HepG2 (cell line): ENCODE results near the gene GAL3ST3. TPM values are rescaled to one million over a fixed set of nuclear protein-coding genes. Genes with fewer than 3 reads are reported as not detected.

Experiments
- ATAC-seq: fragments of 200-7000 bp; cut with Tn5 transposase; 3 replicates; pipeline ENCODE4 v1.9.1; 2020; ENCODE audit warnings: mild to moderate bottlenecking, moderate library complexity
- BruUV-seq: library from RNA; stranded (reverse); fragments of 400-500 nt; replicated peaks from 2 replicates; lab custom pipeline; 2021; lab: Mats Ljungman, UMichigan
- CTCF ChIA-PET: fragments of 300-600 bp; formaldehyde crosslinking; extraction: SDS; loops from one replicate; lab custom pipeline; 2021; ENCODE audit warnings: low total read pairs, inconsistent platforms, low intra/inter-chr PET ratio; lab: Yijun Ruan, JAX
- POLR2A ChIA-PET: fragments of 350-600 bp; sonication (Branson Sonifier 250); formaldehyde crosslinking; loops from one replicate; lab custom pipeline; 2020; ENCODE audit warnings: antibody characterized with exemption, inconsistent platforms; lab: Yijun Ruan, JAX
- DNase-seq: peaks from one replicate; pipeline ENCODE4 v3.0.0-alpha.2; 2015; ENCODE audit warnings: low spot score
- FAIRE-seq: peaks from 3 replicates; lab custom pipeline; 2011; peaks lifted over from hg19 to GRCh38; lab: Jason Lieb, UNC
- H2AFZ ChIP-seq: one replicate; pipeline ENCODE4 v1.6.1; 2011; ENCODE audit warnings: low read length, inconsistent platforms
- H3K27ac ChIP-seq: fragments of 300-600 bp; 3 replicates; pipeline ENCODE4 v1.8.0; 2011; ENCODE audit warnings: mixed run types, mild to moderate bottlenecking, mixed read lengths, low read length, inconsistent platforms; ENCODE audit not compliant: insufficient read depth; ENCODE audit errors: extremely low read length
- H3K27me3 ChIP-seq, 2 experiments: fragments of 200-600 bp in 1 of 2; 2 replicates in 1 of 2; 3 replicates in 1 of 2; pipeline versions ENCODE4 v1.6.0 to v1.8.0; 2011; ENCODE audit warnings: low read length in 2 of 2, mild to moderate bottlenecking in 2 of 2, moderate library complexity in 2 of 2, inconsistent platforms in 1 of 2; ENCODE audit not compliant: insufficient read depth in 2 of 2, control insufficient read depth in 1 of 2
- H3K36me3 ChIP-seq, 2 experiments: fragments of 200-600 bp in 1 of 2; replicated peaks in 1 of 2; 2 replicates in 1 of 2; 3 replicates in 1 of 2; pipeline versions ENCODE4 v1.5.1 to v1.8.0; 2011; ENCODE audit warnings: low read length in 2 of 2, inconsistent platforms in 1 of 2; ENCODE audit not compliant: insufficient read depth in 2 of 2, control insufficient read depth in 1 of 2
- H3K4me1 ChIP-seq: 2 replicates; pipeline ENCODE4 v1.5.1; 2012; ENCODE audit warnings: low read length, inconsistent platforms; ENCODE audit not compliant: insufficient read depth
- H3K4me2 ChIP-seq: 2 replicates; pipeline ENCODE4 v1.6.0; 2011; ENCODE audit warnings: low read depth, low read length, inconsistent platforms
- H3K4me3 ChIP-seq, 3 experiments: fragments of 200-600 bp in 1 of 3; sonication (generic), shearing (Covaris generic) in 1 of 3; replicated peaks in 1 of 3; 2 replicates each; pipeline ENCODE4 v1.5.1; 2011 to 2016; ENCODE audit warnings: low read length in 3 of 3, inconsistent platforms in 2 of 3, low read depth in 2 of 3, mild to moderate bottlenecking in 2 of 3, control low read depth in 1 of 3, mixed read lengths in 1 of 3; ENCODE audit not compliant: insufficient read depth in 1 of 3
- H3K79me2 ChIP-seq: one replicate; pipeline ENCODE4 v1.6.1; 2011; ENCODE audit warnings: low read length, inconsistent platforms; ENCODE audit not compliant: insufficient read depth
- H3K9ac ChIP-seq: 2 replicates; pipeline ENCODE4 v1.6.0; 2011; ENCODE audit warnings: mild to moderate bottlenecking, low read depth, low read length, inconsistent platforms; ENCODE audit not compliant: insufficient read depth
- H3K9me3 ChIP-seq: 2 replicates; pipeline ENCODE4 v1.5.1; 2012; ENCODE audit warnings: mild to moderate bottlenecking, low read length
- H4K20me1 ChIP-seq: 2 replicates; pipeline ENCODE4 v1.6.0; 2011; ENCODE audit warnings: inconsistent platforms, mild to moderate bottlenecking, low read length, moderate library complexity; ENCODE audit not compliant: insufficient read depth
- ARID2 ChIP-seq: sonication (generic); formaldehyde crosslinking; IDR thresholded peaks from 2 replicates; pipeline ENCODE4 v1.8.1; 2022; ENCODE audit warnings: mild to moderate bottlenecking, missing genetic modification reagents, borderline replicate concordance
- GTF3A ChIP-seq: sonication (generic); formaldehyde crosslinking; conservative IDR thresholded peaks from 2 replicates; pipeline ENCODE4 v1.4.0; 2020; ENCODE audit warnings: mild to moderate bottlenecking, missing genetic modification reagents
- KAT8 ChIP-seq: IDR thresholded peaks from 2 replicates; pipeline ENCODE4 v1.6.1; 2016; ENCODE audit warnings: missing genetic modification reagents, missing compliant biosample characterization
- NR2F2 ChIP-seq: IDR thresholded peaks from 2 replicates; pipeline ENCODE4 v1.6.1; 2012; ENCODE audit warnings: low read depth, inconsistent platforms, borderline replicate concordance
- TEF ChIP-seq: sonication (generic); formaldehyde crosslinking; IDR thresholded peaks from 2 replicates; pipeline ENCODE4 v1.5.0; 2020; ENCODE audit warnings: missing genetic modification reagents
- XRCC5 ChIP-seq: fragments of 200-400 bp; formaldehyde crosslinking; optimal IDR thresholded peaks from 2 replicates; pipeline ENCODE3; 2017; ENCODE audit warnings: mild to moderate bottlenecking, low read length
- ZBED4 ChIP-seq: sonication (generic); formaldehyde crosslinking; IDR thresholded peaks from 2 replicates; pipeline ENCODE4 v1.4.0; 2020; ENCODE audit warnings: missing genetic modification reagents, borderline replicate concordance
- ZNF3 ChIP-seq: IDR thresholded peaks from 2 replicates; pipeline ENCODE4 v1.7.0; 2017; ENCODE audit warnings: inconsistent platforms
- ZNF350 ChIP-seq: sonication (generic); formaldehyde crosslinking; IDR thresholded peaks from 2 replicates; pipeline ENCODE4 v1.4.0; 2020; ENCODE audit warnings: mild to moderate bottlenecking, low read depth, missing genetic modification reagents, borderline replicate concordance
- ZNF614 ChIP-seq: IDR thresholded peaks from 2 replicates; pipeline ENCODE4 v1.6.1; 2018; ENCODE audit warnings: missing biosample characterization, missing genetic modification reagents, inconsistent platforms, borderline replicate concordance
- ZNF841 ChIP-seq: sonication (generic); formaldehyde crosslinking; IDR thresholded peaks from 2 replicates; pipeline ENCODE4 v1.8.1; 2023; ENCODE audit warnings: missing genetic modification reagents, borderline replicate concordance
- ZSCAN22 ChIP-seq: sonication (generic); formaldehyde crosslinking; IDR thresholded peaks from 2 replicates; pipeline ENCODE4 v1.4.0; 2020; ENCODE audit warnings: mild to moderate bottlenecking, missing genetic modification reagents
- WGBS: methylation state at CpG from one replicate; pipeline ENCODE4 v1.1.6; 2017; ENCODE audit warnings: low lambda C conversion rate; 5-methylcytosine and 5-hydroxymethylcytosine counted together
- in situ Hi-C: cut with HindIII; loops from 2 replicates; pipeline ENCODE4 v1.10.0; 2017; ENCODE audit warnings: low pct_unique_long_range_greater_than_20kb; ENCODE audit not compliant: extremely low pct_ligation_motif_present
- intact Hi-C: fragments of 100-400 bp; cut with micrococcal nuclease; formaldehyde crosslinking; loops from one replicate; pipeline ENCODE4 v1.10.0; 2022; ENCODE audit not compliant: unreplicated experiment
- polyA plus RNA-seq, 8 experiments: library from polyadenylated mRNA; depleted of rRNA in 3 of 8; stranded (reverse) in 7 of 8; unstranded in 1 of 8; fragments of >200 nt; fragmentation: Illumina TruSeq in 4 of 8; extraction: Trizol in 4 of 8; gene quantifications; 2 replicates each; pipeline versions ENCODE4 v1.2.1 to v1.2.3, GENCODE V29; 2011 to 2016; ENCODE audit warnings: low read depth in 4 of 8, missing spikeins in 1 of 8, mixed read lengths in 1 of 8; ENCODE audit not compliant: insufficient read depth in 1 of 8
- total RNA-seq, 5 experiments: library from RNA; depleted of rRNA; stranded (reverse); fragments of >200 nt; fragmentation: Illumina TruSeq; extraction: Trizol; gene quantifications; 2 replicates each; pipeline ENCODE4 v1.2.3, GENCODE V29; 2016; ENCODE audit warnings: low read depth in 1 of 5

GAL3ST3 gene
- total and polyA plus RNA-seq, 2 of the 13 experiments (the other 11 are each of a cell fraction or from before 2014, with no cell fraction given) = not detected

GRCh38 chr11:66059966-66060680 lies 11.2 kb upstream of the GAL3ST3 start:
- TF ChIP-seq ZSCAN22 (CRISPR knock-in tag) (no peak), XRCC5 (no peak), NR2F2 (no peak), ZNF841 (CRISPR knock-in tag) (no peak), ZNF614 (CRISPR knock-in tag) (no peak), KAT8 (CRISPR knock-in tag) (no peak)
- no peaks in the 10 kb centered on the region for H3K9me3 ChIP-seq
- no peak for DNase-seq
- FAIRE-seq = no peak
- H3K27me3 ChIP-seq = no peaks in the 10 kb centered on the region
- in situ Hi-C loops (no loop called here), intact Hi-C loops (no loop called here)
- no peaks in the 10 kb centered on the region for H4K20me1 ChIP-seq
- H3K27ac ChIP-seq = no peak overlapping the region
- H3K9ac ChIP-seq = no peak overlapping the region
- peaks cover 9% of the 10 kb centered on the region for H3K4me1 ChIP-seq
- H3K4me3 ChIP-seq = no peak overlapping the region
- ChIA-PET CTCF (no interaction called here), POLR2A (interaction anchor here (0.7 to 1.8 kb wide), 2 partner anchors 8 to 15 kb away, joined by 3 to 5 read pairs; partner anchors contain the start of gene SF3B2)
- 81% methylated on average over 7 of the region's 8 CpGs for WGBS
- ATAC-seq = no peak; the same call in 2 of the 3 replicates
- H3K4me2 ChIP-seq = no peak overlapping the region
- no TSS peak for BruUV-seq
- H3K36me3 ChIP-seq = peaks cover 41 to 91% of the 10 kb centered on the region in 2 experiments
- H2AFZ ChIP-seq = no peak overlapping the region
- peaks cover 5% of the 10 kb centered on the region for H3K79me2 ChIP-seq

- Histone ChIP-seq H3K4me2 (no peak overlapping the region), H3K36me3 (peaks cover 34 to 65% of the 10 kb centered on the region in 2 experiments), H3K27ac (no peak overlapping the region), H3K27me3 (no peaks in the 10 kb centered on the region; a peak in 1 of 5 replicates), H3K79me2 (peaks cover 24% of the 10 kb centered on the region), H2AFZ (no peak overlapping the region), H3K9me3 (no peaks in the 10 kb centered on the region), H3K9ac (no peak overlapping the region), H3K4me3 (no peak overlapping the region), H3K4me1 (peaks cover 30% of the 10 kb centered on the region), H4K20me1 (no peaks in the 10 kb centered on the region)
- POLR2A ChIA-PET = interaction anchor here (1.3 kb wide), 1 partner anchor 14 kb away, joined by 3 read pairs; the partner anchor contains the start of gene PACS1
- ATAC-seq (no peak), FAIRE-seq (no peak), DNase-seq (no peak)
- in situ Hi-C loops = no loop called here
- intact Hi-C loops = no loop called here
- WGBS = 100% methylated on average over 7 of the region's 7 CpGs
- BruUV-seq = no TSS peak
- CTCF ChIA-PET = no interaction called here
- TF ChIP-seq TEF (CRISPR knock-in tag) = no peak
- no peak for TF ChIP-seq ZBED4 (CRISPR knock-in tag)
- TF ChIP-seq GTF3A (CRISPR knock-in tag) = no peak
- TF ChIP-seq ARID2 (CRISPR knock-in tag) = no peak
- TF ChIP-seq ZNF350 = no peak
- no peak for TF ChIP-seq ZNF3 (CRISPR knock-in tag)
Observed at GRCh38 chr11:66056501-66056900, 7.5 kb upstream of the GAL3ST3 start.
